HepG2 (cell line): ENCODE results near the gene PFKL. TPM values are rescaled to one million over a fixed set of nuclear protein-coding genes. Genes with fewer than 3 reads are reported as not detected.
A peak's percentile ranks its signal among the peaks of the same experiment; 100 is the strongest.
"Not testable (repeated sequence)": the region's sequence is repeated elsewhere in the genome, so short reads cannot be mapped to it uniquely, and the experiment has no call there.

Experiments
- ASH2L ChIP-seq: fragments of 300-600, 200-600 bp; sonication (generic); IDR thresholded peaks from 2 replicates; pipeline ENCODE4 v1.7.0; 2017; ENCODE audit warnings: low read depth, mild to moderate bottlenecking, moderate library complexity, mixed read lengths, low read length; ENCODE audit not compliant: insufficient read length
- ELF1 ChIP-seq: sonication (generic); formaldehyde crosslinking; IDR thresholded peaks from 2 replicates; pipeline ENCODE4 v1.4.0; 2020; ENCODE audit warnings: missing genetic modification reagents
- FOXA1 ChIP-seq, 2 experiments: fragments of 450-650 bp in 1 of 2; sonication (generic) in 1 of 2; formaldehyde crosslinking in 1 of 2; IDR thresholded peaks; 2 replicates each; pipeline versions ENCODE4 v1.4.0 to v1.6.1; 2016 to 2020; ENCODE audit warnings: missing genetic modification reagents in 1 of 2
- FOXA3 ChIP-seq: IDR thresholded peaks from 2 replicates; pipeline ENCODE4 v1.6.1; 2016; ENCODE audit warnings: missing genetic modification reagents, missing compliant biosample characterization
- KAT8 ChIP-seq: IDR thresholded peaks from 2 replicates; pipeline ENCODE4 v1.6.1; 2016; ENCODE audit warnings: missing genetic modification reagents, missing compliant biosample characterization
- PAX8 ChIP-seq: sonication (generic); formaldehyde crosslinking; IDR thresholded peaks from 2 replicates; pipeline ENCODE4 v1.8.0; 2022; ENCODE audit warnings: mild to moderate bottlenecking, missing genetic modification reagents, borderline replicate concordance
- RXRB ChIP-seq: IDR thresholded peaks from 2 replicates; pipeline ENCODE4 v1.6.1; 2016; ENCODE audit warnings: borderline replicate concordance, missing genetic modification reagents, missing compliant biosample characterization
- SIN3A ChIP-seq: IDR thresholded peaks from 2 replicates; pipeline ENCODE4 v1.6.1; 2011; ENCODE audit warnings: low read depth, mild to moderate bottlenecking, control low read depth, low read length, borderline replicate concordance
- TEAD3 ChIP-seq: optimal IDR thresholded peaks from 2 replicates; pipeline ENCODE3; 2016; ENCODE audit warnings: borderline replicate concordance
- ZMYM2 ChIP-seq: sonication (generic); formaldehyde crosslinking; IDR thresholded peaks from 2 replicates; pipeline ENCODE4 v1.8.0; 2022; ENCODE audit warnings: mild to moderate bottlenecking, missing genetic modification reagents
- ZNF30 ChIP-seq: sonication (generic); formaldehyde crosslinking; IDR thresholded peaks from 2 replicates; pipeline ENCODE4 v1.5.0; 2020; ENCODE audit warnings: mild to moderate bottlenecking, missing genetic modification reagents
- ZNF460 ChIP-seq: sonication (generic); formaldehyde crosslinking; IDR thresholded peaks from 2 replicates; pipeline ENCODE4 v1.5.1; 2020; ENCODE audit warnings: missing genetic modification reagents, mild to moderate bottlenecking, borderline replicate concordance
- ZNF567 ChIP-seq: sonication (generic); formaldehyde crosslinking; IDR thresholded peaks from 2 replicates; pipeline ENCODE4 v1.8.1; 2023; ENCODE audit warnings: mild to moderate bottlenecking, missing genetic modification reagents, borderline replicate concordance
- ZNF777 ChIP-seq: sonication (generic); formaldehyde crosslinking; IDR thresholded peaks from 2 replicates; pipeline ENCODE4 v1.4.0; 2020; ENCODE audit warnings: missing genetic modification reagents
- ZNF83 ChIP-seq: sonication (generic); formaldehyde crosslinking; IDR thresholded peaks from 2 replicates; pipeline ENCODE4 v1.4.0; 2020; ENCODE audit warnings: missing genetic modification reagents, mild to moderate bottlenecking, borderline replicate concordance
- polyA plus RNA-seq, 8 experiments: library from polyadenylated mRNA; depleted of rRNA in 3 of 8; stranded (reverse) in 7 of 8; unstranded in 1 of 8; fragments of >200 nt; fragmentation: Illumina TruSeq in 4 of 8; extraction: Trizol in 4 of 8; gene quantifications; 2 replicates each; pipeline versions ENCODE4 v1.2.1 to v1.2.3, GENCODE V29; 2011 to 2016; ENCODE audit warnings: low read depth in 4 of 8, missing spikeins in 1 of 8, mixed read lengths in 1 of 8; ENCODE audit not compliant: insufficient read depth in 1 of 8
- total RNA-seq, 5 experiments: library from RNA; depleted of rRNA; stranded (reverse); fragments of >200 nt; fragmentation: Illumina TruSeq; extraction: Trizol; gene quantifications; 2 replicates each; pipeline ENCODE4 v1.2.3, GENCODE V29; 2016; ENCODE audit warnings: low read depth in 1 of 5
- TF ChIP-seq, protein P1 (sequence below): sonication (generic); formaldehyde crosslinking; conservative IDR thresholded peaks from 2 replicates; pipeline ENCODE4 v1.8.1; 2023; ENCODE audit warnings: missing genetic modification reagents
- TF ChIP-seq, protein P2 (sequence below): sonication (generic); formaldehyde crosslinking; IDR thresholded peaks from 2 replicates; pipeline ENCODE4 v1.5.1; 2020; ENCODE audit warnings: mild to moderate bottlenecking, moderate library complexity, missing genetic modification reagents
- TF ChIP-seq, protein P3 (sequence below): sonication (generic); formaldehyde crosslinking; IDR thresholded peaks from 2 replicates; pipeline ENCODE4 v1.5.1; 2020; ENCODE audit warnings: missing genetic modification reagents, mild to moderate bottlenecking, borderline replicate concordance
- TF ChIP-seq, protein P4 (sequence below): IDR thresholded peaks from 2 replicates; pipeline ENCODE4 v1.6.1; 2018; ENCODE audit warnings: missing genetic modification reagents

Gene PFKL
- total and polyA plus RNA-seq, 2 of the 13 experiments (the other 11 are each of a cell fraction or from before 2014, with no cell fraction given), result 92.8 to 106 TPM

DNA sequence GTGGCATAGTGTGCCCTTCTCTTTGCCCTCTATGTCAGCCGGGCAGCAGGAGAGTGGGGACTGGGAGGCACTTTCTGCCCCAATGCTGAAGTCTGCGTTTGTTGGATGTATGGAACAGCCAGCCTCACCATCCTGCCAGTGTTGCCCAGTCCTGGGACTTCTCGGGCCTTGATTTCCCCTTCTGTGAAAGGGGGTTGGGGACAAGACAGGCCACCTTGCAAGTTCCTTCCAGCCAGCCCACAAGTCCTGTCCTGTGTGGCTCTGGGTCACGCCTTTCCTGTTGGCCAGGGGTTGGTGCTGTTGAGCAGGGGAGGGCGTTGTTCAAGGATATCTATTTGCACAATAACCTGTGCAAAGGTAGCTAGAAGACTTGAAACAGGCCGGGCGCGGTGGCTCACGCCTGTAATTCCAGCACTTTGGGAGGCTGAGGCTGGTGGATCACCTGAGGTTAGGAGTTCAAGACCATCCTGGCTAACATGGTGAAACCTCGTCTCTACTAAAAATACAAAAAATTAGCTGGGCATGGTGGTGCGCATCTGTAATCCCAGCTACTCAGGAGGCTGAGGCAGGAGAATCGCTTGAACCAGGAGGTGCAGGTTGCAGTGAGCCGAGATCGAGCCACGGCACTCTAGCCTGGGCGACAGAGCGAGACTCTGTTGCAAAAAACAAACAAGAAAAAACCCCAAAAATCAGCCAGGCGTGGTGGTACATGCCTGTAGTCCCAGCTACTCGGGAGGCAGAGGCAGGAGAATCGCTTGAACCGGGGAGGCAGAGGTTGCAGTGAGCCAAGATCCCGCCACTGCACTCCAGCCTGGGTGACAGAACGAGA, 2.9 kb downstream of the PFKL start (continued):
- TF ChIP-seq ZNF30 (CRISPR knock-in tag) (peak; percentile 69; the same call in 1 of the 2 replicates), ZNF777 (CRISPR knock-in tag) (peak; percentile 23; the same call in 1 of the 2 replicates), FOXA1 (CRISPR knock-in tag; IDR thresholded peaks at IDR 0.05) (0 out of 2 replicates have a peak, but pooled peaks have one; percentile 21), ASH2L (peak; percentile 28), ZNF460 (CRISPR knock-in tag) (peak; percentile 98), ZNF567 (CRISPR knock-in tag) (peak; percentile 71; the same call in 1 of the 2 replicates), RXRB (CRISPR knock-in tag) (peak; percentile 41; the same call in 1 of the 2 replicates), ELF1 (peak; percentile 16; the same call in 1 of the 2 replicates), SIN3A (peak; percentile 24; the same call in 1 of the 2 replicates), TEAD3 (CRISPR knock-in tag) (peak; percentile 26), ZMYM2 (CRISPR knock-in tag) (peak; percentile 95), FOXA3 (CRISPR knock-in tag) (peak; percentile 12; the same call in 1 of the 2 replicates), KAT8 (CRISPR knock-in tag) (peak; percentile 45; the same call in 1 of the 2 replicates), PAX8 (CRISPR knock-in tag) (0 out of 2 replicates have a peak, but pooled peaks have one; percentile 48), ZNF83 (CRISPR knock-in tag) (0 out of 2 replicates have a peak, but pooled peaks have one; percentile 35)
- TF ChIP-seq, protein P1, sequence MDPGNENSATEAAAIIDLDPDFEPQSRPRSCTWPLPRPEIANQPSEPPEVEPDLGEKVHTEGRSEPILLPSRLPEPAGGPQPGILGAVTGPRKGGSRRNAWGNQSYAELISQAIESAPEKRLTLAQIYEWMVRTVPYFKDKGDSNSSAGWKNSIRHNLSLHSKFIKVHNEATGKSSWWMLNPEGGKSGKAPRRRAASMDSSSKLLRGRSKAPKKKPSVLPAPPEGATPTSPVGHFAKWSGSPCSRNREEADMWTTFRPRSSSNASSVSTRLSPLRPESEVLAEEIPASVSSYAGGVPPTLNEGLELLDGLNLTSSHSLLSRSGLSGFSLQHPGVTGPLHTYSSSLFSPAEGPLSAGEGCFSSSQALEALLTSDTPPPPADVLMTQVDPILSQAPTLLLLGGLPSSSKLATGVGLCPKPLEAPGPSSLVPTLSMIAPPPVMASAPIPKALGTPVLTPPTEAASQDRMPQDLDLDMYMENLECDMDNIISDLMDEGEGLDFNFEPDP (CRISPR knock-in tag), result 0 out of 2 replicates have a peak, but pooled peaks have one; percentile 76
- TF ChIP-seq, protein P2, sequence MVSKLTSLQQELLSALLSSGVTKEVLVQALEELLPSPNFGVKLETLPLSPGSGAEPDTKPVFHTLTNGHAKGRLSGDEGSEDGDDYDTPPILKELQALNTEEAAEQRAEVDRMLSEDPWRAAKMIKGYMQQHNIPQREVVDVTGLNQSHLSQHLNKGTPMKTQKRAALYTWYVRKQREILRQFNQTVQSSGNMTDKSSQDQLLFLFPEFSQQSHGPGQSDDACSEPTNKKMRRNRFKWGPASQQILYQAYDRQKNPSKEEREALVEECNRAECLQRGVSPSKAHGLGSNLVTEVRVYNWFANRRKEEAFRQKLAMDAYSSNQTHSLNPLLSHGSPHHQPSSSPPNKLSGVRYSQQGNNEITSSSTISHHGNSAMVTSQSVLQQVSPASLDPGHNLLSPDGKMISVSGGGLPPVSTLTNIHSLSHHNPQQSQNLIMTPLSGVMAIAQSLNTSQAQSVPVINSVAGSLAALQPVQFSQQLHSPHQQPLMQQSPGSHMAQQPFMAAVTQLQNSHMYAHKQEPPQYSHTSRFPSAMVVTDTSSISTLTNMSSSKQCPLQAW (CRISPR knock-in tag), result peak; percentile 50; the same call in 1 of the 2 replicates
- not testable (repeated sequence) for TF ChIP-seq FOXA1 (IDR thresholded peaks at IDR 0.05)
- TF ChIP-seq, protein P3, sequence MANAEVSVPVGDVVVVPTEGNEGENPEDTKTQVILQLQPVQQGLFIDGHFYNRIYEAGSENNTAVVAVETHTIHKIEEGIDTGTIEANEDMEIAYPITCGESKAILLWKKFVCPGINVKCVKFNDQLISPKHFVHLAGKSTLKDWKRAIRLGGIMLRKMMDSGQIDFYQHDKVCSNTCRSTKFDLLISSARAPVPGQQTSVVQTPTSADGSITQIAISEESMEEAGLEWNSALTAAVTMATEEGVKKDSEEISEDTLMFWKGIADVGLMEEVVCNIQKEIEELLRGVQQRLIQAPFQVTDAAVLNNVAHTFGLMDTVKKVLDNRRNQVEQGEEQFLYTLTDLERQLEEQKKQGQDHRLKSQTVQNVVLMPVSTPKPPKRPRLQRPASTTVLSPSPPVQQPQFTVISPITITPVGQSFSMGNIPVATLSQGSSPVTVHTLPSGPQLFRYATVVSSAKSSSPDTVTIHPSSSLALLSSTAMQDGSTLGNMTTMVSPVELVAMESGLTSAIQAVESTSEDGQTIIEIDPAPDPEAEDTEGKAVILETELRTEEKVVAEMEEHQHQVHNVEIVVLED (CRISPR knock-in tag), result 0 out of 2 replicates have a peak, but pooled peaks have one; percentile 14
- TF ChIP-seq, protein P4, sequence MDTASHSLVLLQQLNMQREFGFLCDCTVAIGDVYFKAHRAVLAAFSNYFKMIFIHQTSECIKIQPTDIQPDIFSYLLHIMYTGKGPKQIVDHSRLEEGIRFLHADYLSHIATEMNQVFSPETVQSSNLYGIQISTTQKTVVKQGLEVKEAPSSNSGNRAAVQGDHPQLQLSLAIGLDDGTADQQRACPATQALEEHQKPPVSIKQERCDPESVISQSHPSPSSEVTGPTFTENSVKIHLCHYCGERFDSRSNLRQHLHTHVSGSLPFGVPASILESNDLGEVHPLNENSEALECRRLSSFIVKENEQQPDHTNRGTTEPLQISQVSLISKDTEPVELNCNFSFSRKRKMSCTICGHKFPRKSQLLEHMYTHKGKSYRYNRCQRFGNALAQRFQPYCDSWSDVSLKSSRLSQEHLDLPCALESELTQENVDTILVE (CRISPR knock-in tag), result 0 out of 2 replicates have a peak, but pooled peaks have one; percentile 21
